GM12892 (cell line): ENCODE measurements around the gene VWA5B1.

Experiments
- POLR2A ChIP-seq: IDR thresholded peaks from 2 replicates; pipeline ENCODE4 v1.6.1; 2011; ENCODE audit warnings: low read depth, low read length, control low read depth
- POLR2AphosphoS5 ChIP-seq: IDR thresholded peaks from 2 replicates; pipeline ENCODE4 v1.6.1; 2011; ENCODE audit warnings: low read depth, low read length, control low read depth

GRCh38 chr1:20259646-20260045, 31.0 kb upstream of the VWA5B1 start:
- TF ChIP-seq POLR2AphosphoS5 (no peak), POLR2A (no peak)
